IMR-90 (cell line): ENCODE measurements around the gene CCDC181.

Experiments used
- CTCF ChIP-seq: conservative IDR thresholded peaks from 2 replicates; pipeline ENCODE4 v1.5.1; 2012; ENCODE audit warnings: mild to moderate bottlenecking, low read depth, low read length, improper control_type of control experiment
- NFE2L2 ChIP-seq: fragments of 150-350 bp; IDR thresholded peaks from 2 replicates; pipeline ENCODE4 v1.6.1; 2016; ENCODE audit warnings: low read depth, mild to moderate bottlenecking, low read length
- POLR2A ChIP-seq: IDR thresholded peaks from 2 replicates; pipeline ENCODE4 v1.6.1; 2012; ENCODE audit warnings: mild to moderate bottlenecking, low read depth, low read length
- RAD21 ChIP-seq: IDR thresholded peaks from 2 replicates; pipeline ENCODE4 v1.6.1; 2012; ENCODE audit warnings: low read length, improper control_type of control experiment
- SMC3 ChIP-seq: fragments of 150-350 bp; IDR thresholded peaks from 2 replicates; pipeline ENCODE4 v1.6.1; 2016; ENCODE audit warnings: low read depth, mild to moderate bottlenecking, antibody characterized with exemption, low read length, moderate library complexity
- TF ChIP-seq, protein P1 (sequence below): fragments of 150-350 bp; IDR thresholded peaks from 2 replicates; pipeline ENCODE4 v1.6.1; 2017; ENCODE audit warnings: mild to moderate bottlenecking, antibody characterized with exemption, low read length, low read depth

DNA sequence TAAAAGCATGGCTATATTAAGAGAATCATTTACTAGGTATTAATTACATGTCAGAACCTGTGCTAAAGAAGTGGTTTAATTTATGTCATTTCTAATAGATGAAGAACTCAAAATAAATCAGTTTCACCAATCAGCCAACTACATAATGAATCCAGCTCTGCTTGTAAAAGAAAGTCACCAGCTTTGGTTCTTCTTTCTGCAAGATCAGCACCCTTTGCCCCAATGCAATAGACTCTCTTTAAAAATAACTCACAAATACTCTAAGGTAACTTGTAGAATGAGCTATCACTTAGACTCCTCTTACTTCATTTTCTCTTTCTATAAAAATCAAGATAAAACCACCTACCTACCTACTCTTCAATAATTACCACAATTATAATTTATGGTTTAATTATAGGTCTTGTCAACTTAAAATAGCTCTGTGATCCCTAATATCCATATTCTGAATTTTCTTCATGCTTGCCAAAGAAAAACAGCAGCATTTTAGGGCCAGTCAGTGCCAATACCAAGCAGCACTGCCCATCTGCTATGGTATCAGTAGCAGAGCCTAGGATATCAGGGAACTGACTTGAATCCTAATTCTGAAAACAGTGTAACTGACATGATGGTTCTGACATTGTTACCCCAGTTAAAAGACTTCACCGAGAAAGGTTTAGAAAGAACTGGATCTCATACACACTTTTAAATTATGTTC lies 47.2 kb upstream of the CCDC181 start:
- TF ChIP-seq NFE2L2 (no peak), CTCF (no peak), RAD21 (no peak), SMC3 (no peak), POLR2A (no peak)
- TF ChIP-seq, protein P1, sequence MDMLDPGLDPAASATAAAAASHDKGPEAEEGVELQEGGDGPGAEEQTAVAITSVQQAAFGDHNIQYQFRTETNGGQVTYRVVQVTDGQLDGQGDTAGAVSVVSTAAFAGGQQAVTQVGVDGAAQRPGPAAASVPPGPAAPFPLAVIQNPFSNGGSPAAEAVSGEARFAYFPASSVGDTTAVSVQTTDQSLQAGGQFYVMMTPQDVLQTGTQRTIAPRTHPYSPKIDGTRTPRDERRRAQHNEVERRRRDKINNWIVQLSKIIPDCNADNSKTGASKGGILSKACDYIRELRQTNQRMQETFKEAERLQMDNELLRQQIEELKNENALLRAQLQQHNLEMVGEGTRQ: no peak
